Caco-2 (cell line): ENCODE measurements around the gene PRKAR1A. TPM values are rescaled to one million over a fixed set of nuclear protein-coding genes. Genes with fewer than 3 reads are reported as not detected.

ENCODE experiments used
- BruUV-seq: library from RNA; stranded (reverse); fragments of 400-500 nt; replicated peaks from 2 replicates; lab custom pipeline; 2021; lab: Mats Ljungman, UMichigan
- CTCF ChIA-PET: fragments of 300-600 bp; sonication (Branson Sonifier 250); formaldehyde crosslinking; loops from one replicate; lab custom pipeline; 2022; ENCODE audit warnings: antibody characterized with exemption; lab: Charles Lee
- POLR2A ChIA-PET: fragments of 300-600 bp; sonication (Branson Sonifier 250); formaldehyde crosslinking; loops from one replicate; lab custom pipeline; 2022; ENCODE audit warnings: antibody characterized with exemption; lab: Charles Lee
- DNase-seq, 2 experiments: peaks; one replicate each; pipeline versions ENCODE4 v3.0.0 to v3.0.0-alpha.2; 2020 to 2022
- H3K27me3 ChIP-seq: replicated peaks from 2 replicates; pipeline ENCODE4 v1.6.0; 2011; ENCODE audit warnings: low read length; ENCODE audit not compliant: control insufficient read depth, insufficient read depth
- H3K36me3 ChIP-seq: 2 replicates; pipeline ENCODE4 v1.5.1; 2011; ENCODE audit warnings: low read length; ENCODE audit not compliant: control insufficient read depth, insufficient read depth
- H3K4me1 ChIP-seq: fragments of 250-450 bp; sonication (Bioruptor Pico); 2 replicates; pipeline ENCODE4 v1.5.1; 2020; ENCODE audit warnings: mild to moderate bottlenecking
- H3K4me3 ChIP-seq: 2 replicates; pipeline ENCODE4 v1.5.1; 2011; ENCODE audit warnings: low read depth, mild to moderate bottlenecking, control low read depth, low read length
- H3K9me3 ChIP-seq: fragments of 250-450 bp; sonication (Bioruptor Pico); 2 replicates; pipeline ENCODE4 v1.5.1; 2020; ENCODE audit warnings: mild to moderate bottlenecking, moderate library complexity
- H3K27ac Mint-ChIP-seq: one replicate; pipeline ENCODE4 v1.8.0; 2022; ENCODE audit warnings: mixed read lengths; ENCODE audit not compliant: unreplicated experiment
- H3K27me3 Mint-ChIP-seq: one replicate; pipeline ENCODE4 v1.8.0; 2022; ENCODE audit warnings: mixed read lengths; ENCODE audit not compliant: insufficient read depth, unreplicated experiment
- H3K36me3 Mint-ChIP-seq: one replicate; pipeline ENCODE4 v1.8.0; 2022; ENCODE audit warnings: mild to moderate bottlenecking, mixed read lengths; ENCODE audit not compliant: insufficient read depth, unreplicated experiment
- H3K4me1 Mint-ChIP-seq: one replicate; pipeline ENCODE4 v1.8.0; 2022; ENCODE audit warnings: low read depth, mixed read lengths; ENCODE audit not compliant: unreplicated experiment
- H3K4me3 Mint-ChIP-seq: one replicate; pipeline ENCODE4 v1.8.0; 2022; ENCODE audit warnings: mild to moderate bottlenecking, moderate library complexity, mixed read lengths; ENCODE audit not compliant: unreplicated experiment
- H3K9me3 Mint-ChIP-seq: one replicate; pipeline ENCODE4 v1.8.0; 2022; ENCODE audit warnings: mixed read lengths; ENCODE audit not compliant: unreplicated experiment
- CTCF ChIP-seq, 2 experiments: fragments of 200-600 bp in 1 of 2; IDR thresholded peaks; 1 replicate in 1 of 2; 2 replicates in 1 of 2; pipeline versions ENCODE4 v1.5.1 to v1.8.0; 2011 to 2022; ENCODE audit warnings: antibody characterized with exemption in 1 of 2, control low read depth in 1 of 2, inconsistent platforms in 1 of 2, low read depth in 1 of 2, low read length in 1 of 2, mild to moderate bottlenecking in 1 of 2, moderate library complexity in 1 of 2; ENCODE audit not compliant: insufficient read depth in 1 of 2, severe bottlenecking in 1 of 2, unreplicated experiment in 1 of 2
- intact Hi-C: fragments of 100-400 bp; cut with micrococcal nuclease; formaldehyde crosslinking; loops from one replicate; pipeline ENCODE4 v1.10.0; 2022; ENCODE audit not compliant: unreplicated experiment
- total RNA-seq: library from RNA; stranded (reverse); gene quantifications from 2 replicates; pipeline ENCODE4 v1.2.3, GENCODE V29; 2022

PRKAR1A gene
- total RNA-seq, 1 experiment from 2014 or later, result 160 TPM

GRCh38 chr17:68576137-68576536 is 63.9 kb downstream of the PRKAR1A start:
- H3K36me3 ChIP-seq, result no peaks in the 10 kb centered on the region
- Mint-ChIP-seq H3K27ac (no peak overlapping the region), H3K4me3 (no peak overlapping the region), H3K36me3 (no peaks in the 10 kb centered on the region), H3K4me1 (no peaks in the 10 kb centered on the region), H3K9me3 (no peaks in the 10 kb centered on the region), H3K27me3 (no peaks in the 10 kb centered on the region)
- H3K4me1 ChIP-seq, result no peaks in the 10 kb centered on the region
- no TSS peak for BruUV-seq
- no peaks in the 10 kb centered on the region for H3K9me3 ChIP-seq
- CTCF ChIA-PET, result interaction anchor here (0.6 kb wide), 1 partner anchor 37 kb away, joined by 3 read pairs; no protein-coding TSS in a partner anchor
- no peaks in the 10 kb centered on the region for H3K27me3 ChIP-seq
- intact Hi-C loops, result no loop called here
- H3K4me3 ChIP-seq, result no peak overlapping the region
- no peak for DNase-seq
- no peak for TF ChIP-seq CTCF (IDR thresholded peaks at IDR 0.05; ENCODE audit: insufficient read depth in 1 of 2, low read depth in 1 of 2, low read length in 1 of 2, severe bottlenecking in 1 of 2, unreplicated experiment in 1 of 2)
- POLR2A ChIA-PET, result interaction anchor here (0.6 kb wide), 1 partner anchor 376 kb away, joined by 3 read pairs; no protein-coding TSS in a partner anchor

- Mint-ChIP-seq H3K36me3 (no peaks in the 10 kb centered on the region), H3K4me1 (no peaks in the 10 kb centered on the region), H3K9me3 (no peaks in the 10 kb centered on the region), H3K27me3 (no peaks in the 10 kb centered on the region), H3K4me3 (no peak overlapping the region), H3K27ac (no peak overlapping the region)
- DNase-seq, result no peak
- Histone ChIP-seq H3K27me3 (no peaks in the 10 kb centered on the region), H3K36me3 (no peaks in the 10 kb centered on the region), H3K4me1 (no peaks in the 10 kb centered on the region), H3K4me3 (no peak overlapping the region), H3K9me3 (no peaks in the 10 kb centered on the region)
- CTCF ChIA-PET, result no interaction called here
- intact Hi-C loops, result no loop called here
- POLR2A ChIA-PET, result interaction anchor here (0.6 kb wide), 1 partner anchor 375 kb away, joined by 3 read pairs; no protein-coding TSS in a partner anchor
- no peak for TF ChIP-seq CTCF (IDR thresholded peaks at IDR 0.05; ENCODE audit: insufficient read depth in 1 of 2, low read depth in 1 of 2, low read length in 1 of 2, severe bottlenecking in 1 of 2, unreplicated experiment in 1 of 2)
- BruUV-seq, result no TSS peak
These were observed 64.7 kb downstream of the PRKAR1A start for GRCh38 chr17:68576811-68577496.

GRCh38 chr17:68577497-68577821 is 65.2 kb downstream of the PRKAR1A start:
- Histone ChIP-seq H3K4me3 (no peak overlapping the region), H3K4me1 (no peaks in the 10 kb centered on the region), H3K9me3 (no peaks in the 10 kb centered on the region), H3K27me3 (no peaks in the 10 kb centered on the region), H3K36me3 (no peaks in the 10 kb centered on the region)
- no TSS peak for BruUV-seq
- Mint-ChIP-seq H3K27ac (no peak overlapping the region), H3K36me3 (no peaks in the 10 kb centered on the region), H3K4me3 (no peak overlapping the region), H3K4me1 (no peaks in the 10 kb centered on the region), H3K27me3 (no peaks in the 10 kb centered on the region), H3K9me3 (no peaks in the 10 kb centered on the region)
- no peak for DNase-seq
- TF ChIP-seq CTCF (IDR thresholded peaks at IDR 0.05; ENCODE audit: insufficient read depth in 1 of 2, low read depth in 1 of 2, low read length in 1 of 2, severe bottlenecking in 1 of 2, unreplicated experiment in 1 of 2), result no peak
- ChIA-PET CTCF (no interaction called here), POLR2A (no interaction called here)
- intact Hi-C loops, result no loop called here
